ENCODE measurements around the gene MAGEB17. TPM values are rescaled to one million over a fixed set of nuclear protein-coding genes. Genes with fewer than 3 reads are reported as not detected.
A peak's percentile ranks its signal among the peaks of the same experiment; 100 is the strongest.
"Not testable (repeated sequence)": the region's sequence is repeated elsewhere in the genome, so short reads cannot be mapped to it uniquely, and the experiment has no call there.

The MAGEB17 gene
- total RNA-seq (2014; rRNA removed; shearing (Covaris generic)), result not detected in 2 replicates

GRCh38 chrX:16167181-16167580 lies at the start of gene MAGEB17:
Gene MAGEB17, plus strand, starts transcription at chrX:16167481. Its CDS starts 2,902 bp downstream, at chrX:16170383.
- DNase-seq (ENCODE audit: low spot score), result no peak

- DNase-seq (ENCODE audit: low spot score), result no peak
These were observed 47.7 kb upstream of the MAGEB17 start for GRCh38 chrX:16119353-16120220.

DNA sequence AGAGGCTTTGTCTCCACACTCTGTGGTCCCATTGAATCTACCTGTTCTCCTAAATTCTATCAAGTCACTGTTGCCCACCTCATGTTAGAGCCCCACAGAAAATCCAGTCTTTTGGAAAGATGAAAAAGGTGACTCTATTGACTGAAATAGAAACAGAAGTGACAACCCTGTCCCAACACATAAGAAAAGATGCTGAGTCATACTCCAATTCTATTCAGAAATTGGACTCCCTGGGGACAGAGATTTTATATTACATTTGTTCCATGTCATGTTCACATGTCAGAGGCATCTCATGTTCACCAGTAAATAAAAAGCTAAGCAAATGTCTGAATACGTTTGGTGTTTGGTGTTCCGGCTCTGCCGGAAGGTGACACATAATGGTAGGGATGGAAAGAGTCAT lies 46.9 kb upstream of the MAGEB17 start:
- no peak for DNase-seq (ENCODE audit: low spot score)

DNA sequence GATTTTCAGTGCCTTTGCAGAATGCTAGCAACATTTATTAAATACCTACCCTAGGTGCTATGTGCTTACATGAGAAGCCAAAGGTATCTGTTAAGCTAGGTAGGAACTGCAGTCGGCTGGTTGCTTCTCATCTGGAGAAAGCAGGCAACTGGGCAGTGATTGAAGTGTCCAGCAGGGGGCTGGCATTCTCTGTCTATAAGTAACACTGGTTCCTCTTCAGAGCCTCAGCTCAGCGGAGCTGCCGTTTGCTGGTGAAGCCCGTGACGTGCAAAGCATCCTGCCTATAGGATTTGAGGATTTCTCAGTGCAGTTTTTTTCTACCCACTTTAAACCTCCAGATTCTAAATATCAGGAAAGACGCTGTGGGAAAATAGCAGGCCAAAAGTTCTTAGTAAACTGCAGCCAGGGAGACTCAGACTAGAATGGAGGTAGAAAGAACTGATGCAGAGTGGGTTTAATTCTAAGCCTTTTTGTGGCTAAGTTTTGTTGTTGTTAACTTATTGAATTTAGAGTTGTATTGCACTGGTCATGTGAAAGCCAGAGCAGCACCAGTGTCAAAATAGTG lies 44.0 kb upstream of the MAGEB17 start, which contains the start of gene GRPR:
GRPR (plus strand) TSS at position 344 of the 565 bp plus-strand sequence. CDS start 389 bp downstream, outside the sequence.
- peak; percentile 94 for DNase-seq (ENCODE audit: low spot score)

- no peak for DNase-seq (ENCODE audit: low spot score)
These were observed 43.1 kb upstream of the MAGEB17 start for GRCh38 chrX:16124201-16124600.

- no peak for DNase-seq (ENCODE audit: low spot score)
These were observed 41.6 kb upstream of the MAGEB17 start for GRCh38 chrX:16125520-16126149.

DNA sequence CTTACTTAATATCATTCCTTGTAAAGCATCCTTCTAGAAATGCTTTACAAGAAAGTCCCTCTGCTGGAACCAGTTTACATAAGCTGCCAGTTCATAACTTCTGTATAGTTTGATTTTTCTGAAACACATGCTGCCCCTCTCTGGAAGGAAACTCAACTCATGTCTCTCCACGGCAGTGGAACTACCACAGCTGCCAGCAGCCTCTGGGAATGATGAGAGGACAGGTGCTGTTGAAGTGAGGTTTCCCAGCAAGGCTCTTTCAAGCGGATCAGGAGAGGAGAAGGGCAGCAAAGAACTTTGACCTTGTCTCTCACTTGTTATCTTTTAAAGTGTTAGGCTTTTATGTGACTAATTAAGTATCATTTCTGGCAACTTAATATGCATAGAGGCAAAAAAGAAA lies 36.6 kb upstream of the MAGEB17 start:
- DNase-seq (ENCODE audit: low spot score), result no peak

DNA sequence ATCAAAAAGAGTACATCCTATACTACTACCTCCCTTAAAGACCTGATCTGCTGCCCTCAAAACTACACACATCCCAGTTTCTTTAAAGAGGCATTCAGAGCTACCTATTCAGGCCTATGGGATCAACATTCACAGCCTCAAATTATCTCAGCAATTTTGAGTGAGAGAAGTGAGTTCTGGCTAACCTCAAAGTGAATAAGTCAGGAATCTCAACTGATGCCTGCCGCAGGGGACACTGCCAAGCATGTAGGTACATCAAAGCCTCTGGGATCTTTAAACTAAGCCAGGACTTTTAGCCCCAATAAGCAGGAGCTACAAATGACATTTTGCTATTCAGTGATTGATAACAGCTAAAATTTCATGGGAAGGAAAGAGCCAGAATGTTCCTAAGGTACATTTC lies 32.3 kb upstream of the MAGEB17 start:
- DNase-seq (ENCODE audit: low spot score), result no peak

DNA sequence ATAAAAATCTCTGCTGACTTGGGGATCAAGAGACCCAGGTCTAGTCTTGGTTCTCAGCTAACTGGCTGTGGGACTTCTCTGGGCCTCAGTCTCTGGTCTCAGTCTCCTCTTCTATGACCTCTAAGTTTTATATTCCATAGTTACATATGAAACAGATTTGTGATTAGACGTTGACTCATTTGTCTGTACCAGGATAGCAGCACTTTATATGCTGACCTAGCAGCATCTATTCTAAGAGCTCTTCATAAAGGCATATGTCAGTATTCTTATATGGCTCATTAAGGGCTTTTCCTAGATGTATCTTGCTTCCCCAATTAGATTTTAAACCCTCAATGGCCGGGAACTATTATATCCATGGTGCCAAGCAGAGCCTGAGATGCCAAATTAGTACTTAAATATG lies 31.2 kb upstream of the MAGEB17 start:
- no peak for DNase-seq (ENCODE audit: low spot score)

DNA sequence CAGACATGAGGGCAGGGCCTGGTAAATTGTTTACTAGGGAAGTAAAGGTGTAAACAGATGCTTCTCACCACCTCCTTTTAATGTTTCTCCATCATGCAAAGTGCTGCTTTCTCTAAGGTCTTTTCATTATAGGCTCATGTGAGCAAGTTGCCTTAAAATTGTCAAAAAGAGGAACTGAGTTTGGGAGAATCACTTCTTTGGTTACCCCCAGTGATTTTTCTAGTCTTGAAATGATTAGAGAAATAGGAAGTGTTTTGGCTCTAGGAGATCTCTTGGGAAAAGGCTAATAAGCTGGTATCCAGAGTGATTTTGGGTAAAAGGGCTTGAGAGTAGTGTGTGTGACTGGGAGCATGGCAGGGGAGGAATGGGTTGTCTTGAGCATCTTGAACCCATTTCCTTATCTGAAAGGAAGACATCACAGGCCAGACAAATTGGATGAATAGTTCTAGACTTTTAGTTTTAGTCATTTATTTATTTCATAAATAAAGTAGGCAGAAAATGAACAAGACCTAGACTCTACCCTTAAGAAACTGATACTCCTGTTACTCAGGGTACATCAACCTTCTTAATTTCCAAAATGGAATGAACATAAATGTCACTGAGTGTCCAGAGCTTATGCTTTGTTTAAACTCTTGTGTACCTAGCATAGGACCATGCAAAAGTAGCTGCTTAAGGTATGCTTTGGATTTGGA lies 29.7 kb upstream of the MAGEB17 start:
- DNase-seq (ENCODE audit: low spot score), result no peak

- peak; percentile 49 for DNase-seq (ENCODE audit: low spot score)
These were observed 29.2 kb upstream of the MAGEB17 start for GRCh38 chrX:16138108-16138427.

- DNase-seq (ENCODE audit: low spot score), result no peak
These were observed 26.8 kb upstream of the MAGEB17 start for GRCh38 chrX:16140448-16140847.

GRCh38 chrX:16140983-16141382 lies 26.3 kb upstream of the MAGEB17 start:
- no peak for DNase-seq (ENCODE audit: low spot score)

DNA sequence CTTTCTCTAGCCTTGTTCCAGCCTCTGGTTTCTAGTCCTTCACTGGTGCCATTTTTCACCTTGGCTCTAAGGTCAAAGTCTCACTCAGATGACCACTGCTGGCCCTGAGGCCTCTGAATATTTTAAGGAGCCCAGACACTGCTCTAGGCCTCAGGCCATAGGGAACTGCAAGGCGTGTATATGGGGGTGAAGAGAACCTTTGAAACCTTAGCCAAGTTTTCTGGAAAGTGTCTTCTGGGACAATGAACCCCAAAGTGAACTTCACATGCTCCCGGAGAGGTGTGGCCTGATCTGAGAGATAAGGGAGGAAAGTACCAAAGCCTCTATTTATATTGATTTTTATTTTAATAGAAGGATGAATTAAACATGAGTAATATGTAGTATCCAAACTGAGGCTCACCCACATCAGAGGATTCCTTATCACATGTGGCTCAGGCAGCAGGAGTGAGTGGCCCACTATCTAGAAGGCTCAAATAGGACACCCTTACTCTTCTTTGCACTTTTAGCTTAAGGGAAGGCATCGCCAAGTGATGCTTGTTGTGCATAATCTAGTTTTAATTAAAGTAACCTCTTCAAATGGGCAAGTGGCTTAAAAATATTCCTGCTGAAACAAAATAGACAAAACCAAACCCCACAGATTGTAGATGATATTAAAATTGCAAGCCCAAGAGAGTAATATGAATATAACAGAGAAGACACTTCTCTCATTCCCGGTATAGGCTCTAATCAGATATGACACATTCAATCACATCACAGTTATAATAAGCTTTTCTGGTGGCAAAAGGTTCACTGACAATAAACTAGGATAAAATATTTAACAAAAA lies 25.6 kb upstream of the MAGEB17 start:
- no peak for DNase-seq (ENCODE audit: low spot score)

DNA sequence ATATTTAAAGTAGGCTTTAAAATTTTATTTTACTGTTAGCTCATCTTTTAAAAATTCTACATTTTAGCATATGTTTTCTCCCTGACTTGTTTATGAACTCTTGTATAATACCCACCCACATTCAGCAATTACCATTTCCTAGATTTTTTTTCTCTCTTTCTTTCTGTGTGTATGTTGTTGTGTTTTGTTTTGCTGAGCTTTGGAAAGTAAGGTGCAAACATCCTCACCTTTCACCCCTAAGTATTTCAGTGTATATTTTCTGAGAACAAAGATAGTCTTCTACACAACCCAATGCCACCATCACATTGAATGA lies 25.1 kb upstream of the MAGEB17 start:
- DNase-seq (ENCODE audit: low spot score), result no peak

DNA sequence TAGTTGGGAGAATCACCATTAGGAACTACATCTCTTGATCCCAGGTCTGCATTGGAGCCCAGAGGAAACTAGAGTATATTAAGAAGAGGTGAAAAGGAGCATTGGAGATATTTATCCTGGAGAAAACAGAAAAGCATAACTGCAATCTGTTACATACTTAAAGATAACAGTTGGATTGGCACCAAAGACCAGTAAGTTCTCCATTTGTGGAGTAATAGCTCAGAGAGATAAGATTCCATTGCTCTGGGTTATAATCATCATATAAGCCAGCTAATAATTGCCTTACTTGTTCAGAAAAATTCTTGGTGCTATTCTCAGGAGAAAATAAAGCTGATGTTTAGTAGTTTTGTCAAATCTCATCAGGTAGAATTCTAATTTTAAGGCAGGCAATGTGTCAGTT lies 23.3 kb upstream of the MAGEB17 start:
- no peak for DNase-seq (ENCODE audit: low spot score)

- DNase-seq (ENCODE audit: low spot score), result no peak
These were observed 22.9 kb upstream of the MAGEB17 start for GRCh38 chrX:16144420-16144819.

DNA sequence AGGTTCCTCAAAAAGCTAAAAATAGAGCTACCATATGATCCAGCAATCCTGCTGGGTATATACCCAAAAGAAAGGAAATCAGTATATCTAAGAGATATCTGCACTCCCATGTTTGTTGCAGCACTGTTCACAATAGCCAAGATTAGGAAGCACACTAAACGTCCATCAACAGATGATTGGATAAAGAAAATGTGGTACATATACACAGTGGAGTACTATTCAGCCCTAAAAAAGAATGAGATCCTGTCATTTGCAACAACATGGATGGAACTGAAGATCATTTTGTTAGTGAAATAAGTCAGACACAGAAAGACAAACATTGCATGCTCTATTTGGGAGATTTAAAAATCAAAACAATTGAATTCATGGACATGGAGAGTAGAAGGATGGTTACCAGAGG lies 22.2 kb upstream of the MAGEB17 start:
- not testable (repeated sequence) for DNase-seq (ENCODE audit: low spot score)

DNA sequence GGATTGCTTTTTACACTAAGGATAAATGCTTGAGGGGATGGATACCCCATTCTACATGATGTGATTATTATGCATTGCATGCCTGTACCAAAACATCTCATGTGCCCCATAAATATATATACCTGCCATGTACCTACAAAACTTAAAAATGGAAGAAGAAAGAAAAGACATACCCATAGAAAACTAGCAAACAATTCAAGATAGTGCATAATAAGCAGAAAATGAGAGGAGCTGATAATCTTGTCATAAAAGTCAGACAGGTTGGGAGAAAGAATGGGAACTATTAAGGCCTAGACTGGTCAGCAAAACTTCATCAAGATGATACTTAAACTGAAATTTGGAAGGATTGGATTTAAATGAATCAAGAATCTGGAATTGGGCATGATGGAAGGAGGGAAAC lies 21.6 kb upstream of the MAGEB17 start:
- DNase-seq (ENCODE audit: low spot score), result no peak

GRCh38 chrX:16148896-16149295 lies 18.4 kb upstream of the MAGEB17 start:
- no peak for DNase-seq (ENCODE audit: low spot score)

- DNase-seq (ENCODE audit: low spot score), result no peak
These were observed 11.6 kb upstream of the MAGEB17 start for GRCh38 chrX:16155581-16156096.
